IPS DF 19.7 (cell line): ENCODE data around the gene ADPRH.
"Not testable (repeated sequence)": the region's sequence is repeated elsewhere in the genome, so short reads cannot be mapped to it uniquely, and the experiment has no call there.

Experiments used
- DNase-seq: peaks from one replicate; pipeline ENCODE4 v3.0.0-alpha.2; 2013; ENCODE audit warnings: low read depth, low spot score

Gene ADPRH

DNA sequence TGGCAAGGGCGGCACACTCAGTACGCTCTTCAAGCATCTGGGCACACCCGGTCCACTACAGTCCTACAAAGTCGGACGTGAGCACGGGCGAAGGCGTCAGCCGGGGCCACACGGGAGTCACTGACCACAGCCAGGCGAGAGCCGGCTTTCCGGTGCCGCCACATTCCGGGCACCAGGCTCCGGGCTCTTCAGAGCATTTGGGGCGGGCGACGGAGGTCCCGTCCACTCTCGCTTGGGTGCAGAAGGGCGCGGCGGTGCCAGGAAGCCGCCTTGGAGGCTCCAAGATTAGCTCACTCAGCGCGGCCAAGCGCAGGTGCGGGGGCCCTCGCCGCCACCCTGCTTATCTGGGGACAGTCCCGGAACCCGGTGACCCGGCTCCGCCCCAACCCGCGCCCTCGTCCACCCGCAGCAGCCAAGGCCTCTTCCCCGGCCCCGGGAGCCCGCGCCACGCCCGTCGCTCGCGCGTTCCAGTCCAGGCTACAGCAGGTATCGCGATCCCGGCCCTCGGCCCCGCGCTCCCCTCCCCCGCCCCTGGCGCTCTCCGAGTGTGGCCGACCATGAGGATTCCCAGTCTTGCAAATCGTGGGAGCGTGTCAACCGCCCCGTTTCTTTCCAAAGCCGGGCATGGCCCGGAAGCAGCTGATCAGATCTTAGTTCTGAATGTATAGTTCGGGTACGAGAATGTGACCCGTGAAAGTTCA, at the start of gene ADPRH:
Gene ADPRH (plus strand): TSS at position 127 of the 701 bp plus-strand sequence. CDS start 2,678 bp downstream, outside the sequence.
- no peak for DNase-seq

- no peak for DNase-seq
Measured at GRCh38 chr3:119529883-119530282, 49.4 kb upstream of the ADPRH start.

- no peak for DNase-seq
Measured at GRCh38 chr3:119530456-119530855, 48.8 kb upstream of the ADPRH start.

DNA sequence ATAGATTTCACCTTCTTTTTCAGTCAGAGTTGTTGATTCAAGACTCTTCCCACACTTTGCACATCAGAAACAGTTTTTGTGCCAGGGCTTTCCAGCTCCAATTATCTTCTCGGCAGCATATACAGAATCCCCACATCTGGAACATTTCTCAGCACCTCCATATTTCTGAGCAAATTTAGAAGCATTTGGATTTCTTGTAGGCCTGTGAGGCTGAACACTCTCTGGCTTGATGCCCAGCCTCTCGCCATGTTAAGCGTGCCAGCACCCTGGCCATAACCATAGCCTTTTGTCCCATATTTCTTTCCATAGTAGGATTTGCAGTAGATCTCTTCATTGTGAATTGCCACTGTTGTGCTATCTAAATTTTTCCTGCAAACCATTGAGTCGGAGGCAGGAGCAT, 48.1 kb upstream of the ADPRH start:
- DNase-seq, result no peak

DNA sequence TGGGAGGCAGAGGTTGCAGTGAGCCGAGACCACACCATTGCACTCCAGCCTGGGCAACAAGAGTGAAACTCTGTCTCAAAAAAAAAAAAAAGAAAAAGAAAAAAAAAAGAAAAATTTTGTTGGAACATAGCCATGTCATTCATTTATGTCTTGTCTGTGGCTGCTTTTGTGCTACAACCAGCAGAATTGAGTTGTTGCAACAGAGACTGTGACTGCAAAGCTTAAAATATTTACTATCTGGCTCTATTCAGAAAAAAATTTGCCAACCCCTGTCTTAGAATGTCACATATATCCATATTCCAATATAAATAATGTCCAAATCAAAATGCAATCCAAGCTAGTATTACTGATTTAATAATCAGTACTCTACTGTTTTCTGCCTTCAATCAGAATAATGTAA, 45.0 kb upstream of the ADPRH start:
- DNase-seq, result no peak

GRCh38 chr3:119536757-119537156, 42.5 kb upstream of the ADPRH start:
- no peak for DNase-seq

- DNase-seq, result no peak
Measured at GRCh38 chr3:119538772-119539171, 40.5 kb upstream of the ADPRH start.

DNA sequence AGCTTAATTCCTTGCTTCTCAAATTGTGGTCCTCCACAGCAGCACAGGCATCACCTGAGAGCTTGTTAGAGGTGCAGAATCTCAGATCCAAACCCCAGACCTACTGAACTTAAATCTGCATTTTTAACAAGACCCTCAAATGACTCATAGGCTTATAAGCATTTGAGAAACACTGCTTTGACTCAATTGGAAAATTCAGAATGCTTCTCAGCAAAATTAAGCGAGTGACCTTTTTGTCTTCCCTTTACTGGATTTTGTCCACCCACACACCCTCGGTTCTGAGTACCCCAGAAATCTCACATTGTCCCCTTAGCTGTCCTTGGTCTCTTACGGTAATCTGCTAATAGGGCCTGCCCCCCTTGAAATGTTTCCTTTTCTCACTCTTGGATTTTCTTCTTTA, 37.7 kb upstream of the ADPRH start:
- DNase-seq, result no peak

DNA sequence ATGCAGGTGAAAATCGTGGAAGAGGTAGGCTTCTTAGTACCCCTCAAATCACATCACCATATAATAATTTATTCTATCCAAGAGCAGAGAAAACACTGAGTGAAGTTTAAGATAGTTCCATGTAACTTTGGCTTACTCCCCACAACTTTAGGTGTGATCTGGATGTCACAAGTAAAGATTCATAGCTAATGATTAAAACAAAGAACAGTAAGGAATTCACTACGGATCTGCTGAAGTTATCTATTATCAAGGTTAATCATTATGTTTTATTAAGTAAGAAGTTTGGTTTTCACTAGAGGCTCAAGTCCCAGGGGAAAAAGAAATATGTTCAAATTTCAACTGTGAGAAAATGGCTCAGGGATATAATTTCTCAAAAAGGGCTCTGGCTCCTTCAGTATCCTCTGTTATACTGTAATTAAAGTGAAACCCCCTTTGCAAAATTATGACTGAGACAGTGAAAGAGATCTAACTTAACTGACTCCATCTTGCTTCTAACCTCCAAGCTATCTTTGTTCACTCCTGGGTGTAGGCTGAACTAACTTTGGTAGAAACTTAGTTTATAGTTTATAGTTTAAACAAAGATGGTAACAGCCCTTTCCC, 37.0 kb upstream of the ADPRH start:
- no peak for DNase-seq

GRCh38 chr3:119543147-119543546, 36.1 kb upstream of the ADPRH start:
- DNase-seq, result no peak

- no peak for DNase-seq
Measured at GRCh38 chr3:119547227-119547626, 32.1 kb upstream of the ADPRH start.

GRCh38 chr3:119548341-119548740, 31.0 kb upstream of the ADPRH start:
- no peak for DNase-seq

DNA sequence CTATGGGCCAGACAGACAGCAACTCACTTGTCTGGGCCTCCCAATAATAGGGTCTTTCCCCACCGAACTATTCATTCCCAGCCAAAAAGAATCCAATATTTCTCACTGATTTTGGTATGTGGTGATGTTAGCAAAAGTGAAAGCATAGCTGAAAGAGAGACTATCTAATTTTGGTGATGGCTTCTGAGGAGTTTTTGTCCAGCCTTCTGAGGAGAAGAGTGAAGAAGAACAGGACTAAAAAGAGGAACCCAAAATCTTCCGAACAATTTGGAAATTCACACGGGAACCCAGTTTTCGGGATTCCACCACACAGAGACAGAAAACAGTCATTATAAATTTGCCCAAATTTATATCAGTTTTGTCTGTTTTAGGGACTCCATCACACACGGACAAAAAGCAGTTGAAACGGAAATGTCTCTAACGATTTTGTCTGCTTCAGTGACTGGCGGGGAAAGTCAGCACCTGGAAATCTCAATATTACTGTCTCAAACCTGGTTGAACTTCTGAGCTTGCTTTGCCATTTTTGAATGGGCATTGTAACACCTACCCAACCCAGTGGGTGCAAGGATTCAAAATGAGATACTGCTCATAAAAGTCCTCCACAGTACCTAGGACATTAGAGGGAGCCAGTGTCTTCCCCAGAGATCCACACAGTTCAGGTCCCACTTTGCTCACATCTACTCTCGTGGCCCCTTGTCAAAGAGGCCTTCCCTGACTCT, 28.9 kb upstream of the ADPRH start:
- DNase-seq, result no peak

DNA sequence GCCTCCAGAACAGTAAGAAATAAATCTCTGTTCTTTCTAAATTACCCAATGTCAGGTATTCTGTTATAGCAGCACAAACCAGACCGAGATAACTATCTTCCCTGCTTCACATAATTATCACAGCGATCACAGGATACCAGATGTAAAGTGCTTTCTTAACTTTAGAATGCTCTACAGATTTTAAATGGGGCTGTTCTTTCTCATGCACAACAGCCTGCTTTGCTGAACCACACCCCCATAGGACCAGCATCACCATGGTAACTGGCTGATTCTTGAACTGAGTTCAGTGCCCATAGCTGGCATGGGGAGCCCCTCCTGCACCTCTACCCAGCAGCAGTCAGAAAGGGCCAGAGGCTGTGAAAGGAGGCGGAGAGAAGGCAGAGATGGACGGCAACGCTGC, 27.7 kb upstream of the ADPRH start:
- no peak for DNase-seq

DNA sequence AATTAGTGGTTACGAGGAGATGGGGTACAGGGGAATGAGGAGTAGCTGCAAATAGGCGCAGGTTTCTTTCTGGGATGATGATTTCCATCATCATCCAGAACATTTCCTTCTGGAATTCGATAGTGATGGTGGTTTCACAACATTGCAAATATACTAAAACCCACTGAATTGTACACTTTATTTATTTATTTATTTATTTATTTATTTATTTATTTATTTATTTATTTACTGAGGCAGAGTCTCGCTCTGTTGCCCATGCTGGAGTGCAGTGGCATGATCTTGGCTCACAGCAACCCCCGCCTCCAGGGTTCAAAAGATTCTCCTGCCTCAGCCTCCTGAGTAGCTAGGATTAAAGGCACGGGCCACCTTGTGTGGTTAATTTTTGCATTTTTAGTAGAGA, 26.4 kb upstream of the ADPRH start:
- DNase-seq, result not testable (repeated sequence)

DNA sequence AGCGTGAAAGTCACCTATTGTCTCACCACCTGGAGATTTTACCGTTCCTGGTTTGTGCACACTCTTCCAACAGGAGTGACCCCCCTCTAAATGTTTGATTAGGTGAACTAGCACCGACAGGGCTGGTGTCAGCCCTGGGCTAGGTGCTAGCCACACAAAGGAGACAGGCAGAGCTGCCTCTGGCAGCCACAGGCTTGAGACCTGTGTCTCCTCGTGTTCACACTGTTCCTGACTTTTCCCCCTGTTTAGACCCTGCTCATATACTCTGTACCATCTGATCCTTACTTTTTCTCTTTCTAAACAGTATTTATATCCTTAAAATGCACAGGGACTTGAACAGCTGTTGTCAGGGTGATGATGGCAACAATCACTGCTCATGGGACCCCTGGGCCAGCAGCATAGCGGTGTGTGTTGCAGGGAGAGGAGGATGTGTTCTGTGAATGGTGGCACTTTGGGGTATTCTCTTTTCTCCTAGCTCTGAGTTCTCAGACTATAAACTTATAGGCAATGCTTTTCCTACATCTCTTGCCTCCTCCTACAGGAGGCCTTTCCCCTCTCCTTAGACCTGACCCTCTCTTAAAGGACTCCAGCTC, 25.4 kb upstream of the ADPRH start:
- DNase-seq, result no peak

DNA sequence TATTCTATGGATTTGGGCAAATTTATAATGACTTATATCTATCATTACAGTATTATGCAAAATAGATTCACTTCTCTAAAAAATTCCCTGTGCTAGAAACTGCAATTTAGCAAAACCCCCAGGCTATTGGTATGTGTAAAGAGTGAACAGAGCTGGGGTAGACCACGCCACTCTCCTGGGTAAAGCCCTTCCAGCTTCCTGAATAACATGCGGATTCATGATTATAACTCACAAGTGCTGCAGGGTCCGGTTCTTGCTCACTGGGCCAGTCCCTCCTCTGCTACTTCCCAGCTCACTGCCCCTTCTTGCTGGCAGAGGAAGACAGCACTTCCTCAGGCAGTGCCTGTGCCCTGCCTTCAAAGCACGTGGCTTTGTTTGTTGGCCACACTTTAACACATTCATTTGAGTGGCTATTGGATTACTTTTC, 24.0 kb upstream of the ADPRH start:
- no peak for DNase-seq

GRCh38 chr3:119555929-119556328, 23.4 kb upstream of the ADPRH start:
- no peak for DNase-seq

DNA sequence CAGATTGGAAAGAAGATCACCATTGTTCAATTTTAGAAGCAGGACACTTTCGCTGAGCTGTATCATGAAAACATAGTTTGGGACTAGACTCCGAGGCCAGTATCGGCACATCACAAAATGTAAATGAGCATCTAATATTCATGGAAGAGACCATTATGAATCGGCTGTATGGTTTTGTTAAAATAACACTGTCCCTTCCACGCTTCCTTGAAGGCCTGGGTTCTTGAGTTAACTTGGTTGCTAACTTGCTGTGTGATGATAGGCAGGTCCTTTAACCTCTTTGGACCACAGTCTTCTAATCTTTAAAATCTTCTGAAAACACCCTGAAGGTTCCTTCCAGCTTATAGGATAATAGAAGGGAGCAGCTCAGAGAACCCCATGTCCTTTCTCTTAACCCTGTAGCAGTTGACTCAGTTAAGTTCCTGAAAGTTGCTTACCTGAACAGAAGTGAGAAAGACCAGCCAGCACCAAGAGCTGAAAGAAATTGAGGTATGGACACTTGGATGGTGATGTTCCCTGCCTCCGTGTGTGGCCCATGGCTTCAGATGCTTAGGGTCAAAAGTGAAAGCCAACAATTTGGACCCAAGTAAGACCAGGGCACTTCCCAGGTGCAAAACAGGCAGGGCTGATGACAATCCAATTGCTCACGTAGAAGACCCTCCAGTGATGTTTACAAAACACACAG, 22.0 kb upstream of the ADPRH start:
- no peak for DNase-seq

GRCh38 chr3:119557877-119558269, 21.4 kb upstream of the ADPRH start:
- DNase-seq, result no peak

- DNase-seq, result no peak
Measured at GRCh38 chr3:119558626-119559317, 20.5 kb upstream of the ADPRH start.
